Esophagus squamous epithelium (tissue), 4 donors: ENCODE data around the gene ZBTB48.

Experiments
- POLR2A ChIP-seq, 4 donors: fragments of 450-650 bp; IDR thresholded peaks; one replicate each; pipeline ENCODE4 v1.6.1; 2017; ENCODE audit warnings: antibody characterized with exemption in 4 of 4, mild to moderate bottlenecking in 4 of 4, moderate library complexity in 3 of 4
- TF ChIP-seq, protein P1 (sequence below), 6 experiments: fragments of 450-650 bp in 4 of 6; fragments of 200-600 bp in 2 of 6; sonication (generic) in 2 of 6; IDR thresholded peaks; one replicate each; pipeline ENCODE4 v1.5.1; 2016 to 2019; ENCODE audit warnings: antibody characterized with exemption in 6 of 6, mild to moderate bottlenecking in 4 of 6, moderate library complexity in 4 of 6

DNA sequence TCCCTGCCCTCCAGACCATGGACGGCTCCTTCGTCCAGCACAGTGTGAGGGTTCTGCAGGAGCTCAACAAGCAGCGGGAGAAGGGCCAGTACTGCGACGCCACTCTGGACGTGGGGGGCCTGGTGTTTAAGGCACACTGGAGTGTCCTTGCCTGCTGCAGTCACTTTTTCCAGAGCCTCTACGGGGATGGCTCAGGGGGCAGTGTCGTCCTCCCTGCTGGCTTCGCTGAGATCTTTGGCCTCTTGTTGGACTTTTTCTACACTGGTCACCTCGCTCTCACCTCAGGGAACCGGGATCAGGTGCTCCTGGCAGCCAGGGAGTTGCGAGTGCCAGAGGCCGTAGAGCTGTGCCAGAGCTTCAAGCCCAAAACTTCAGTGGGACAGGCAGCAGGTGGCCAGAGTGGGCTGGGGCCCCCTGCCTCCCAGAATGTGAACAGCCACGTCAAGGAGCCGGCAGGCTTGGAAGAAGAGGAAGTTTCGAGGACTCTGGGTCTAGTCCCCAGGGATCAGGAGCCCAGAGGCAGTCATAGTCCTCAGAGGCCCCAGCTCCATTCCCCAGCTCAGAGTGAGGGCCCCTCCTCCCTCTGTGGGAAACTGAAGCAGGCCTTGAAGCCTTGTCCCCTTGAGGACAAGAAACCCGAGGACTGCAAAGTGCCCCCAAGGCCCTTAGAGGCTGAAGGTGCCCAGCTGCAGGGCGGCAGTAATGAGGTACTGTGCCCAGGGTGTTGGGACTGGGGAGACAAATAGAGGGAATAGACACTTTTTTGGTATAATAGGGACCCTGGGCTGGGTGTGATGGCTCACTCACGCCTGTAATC, 1.0 kb downstream of the ZBTB48 start:
- TF ChIP-seq POLR2A (IDR thresholded peaks at IDR 0.05) = no peak
- TF ChIP-seq, protein P1, sequence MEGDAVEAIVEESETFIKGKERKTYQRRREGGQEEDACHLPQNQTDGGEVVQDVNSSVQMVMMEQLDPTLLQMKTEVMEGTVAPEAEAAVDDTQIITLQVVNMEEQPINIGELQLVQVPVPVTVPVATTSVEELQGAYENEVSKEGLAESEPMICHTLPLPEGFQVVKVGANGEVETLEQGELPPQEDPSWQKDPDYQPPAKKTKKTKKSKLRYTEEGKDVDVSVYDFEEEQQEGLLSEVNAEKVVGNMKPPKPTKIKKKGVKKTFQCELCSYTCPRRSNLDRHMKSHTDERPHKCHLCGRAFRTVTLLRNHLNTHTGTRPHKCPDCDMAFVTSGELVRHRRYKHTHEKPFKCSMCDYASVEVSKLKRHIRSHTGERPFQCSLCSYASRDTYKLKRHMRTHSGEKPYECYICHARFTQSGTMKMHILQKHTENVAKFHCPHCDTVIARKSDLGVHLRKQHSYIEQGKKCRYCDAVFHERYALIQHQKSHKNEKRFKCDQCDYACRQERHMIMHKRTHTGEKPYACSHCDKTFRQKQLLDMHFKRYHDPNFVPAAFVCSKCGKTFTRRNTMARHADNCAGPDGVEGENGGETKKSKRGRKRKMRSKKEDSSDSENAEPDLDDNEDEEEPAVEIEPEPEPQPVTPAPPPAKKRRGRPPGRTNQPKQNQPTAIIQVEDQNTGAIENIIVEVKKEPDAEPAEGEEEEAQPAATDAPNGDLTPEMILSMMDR (IDR thresholded peaks at IDR 0.05) = no peak
